GM21619 (cell line): ENCODE data around the gene OGFRL1.

Experiments used
- ATAC-seq: cut with Tn5 transposase; IDR thresholded peaks from one replicate; pipeline ENCODE4 v1.9.1; 2021; ENCODE audit not compliant: unreplicated experiment

The OGFRL1 gene

GRCh38 chr6:71333050-71333449, 44.4 kb downstream of the OGFRL1 start:
- no peak for ATAC-seq

GRCh38 chr6:71333697-71334096, 45.1 kb downstream of the OGFRL1 start:
- no peak for ATAC-seq

GRCh38 chr6:71334768-71335167, 46.2 kb downstream of the OGFRL1 start:
- peak; percentile 72 for ATAC-seq

- no peak for ATAC-seq
These were observed 46.9 kb downstream of the OGFRL1 start for GRCh38 chr6:71335544-71335943.

- no peak for ATAC-seq
These were observed 48.3 kb downstream of the OGFRL1 start for GRCh38 chr6:71336901-71337300.

- no peak for ATAC-seq
These were observed 50.1 kb downstream of the OGFRL1 start for GRCh38 chr6:71338540-71339316.

GRCh38 chr6:71342772-71343171, 54.2 kb downstream of the OGFRL1 start:
- ATAC-seq, result no peak

- ATAC-seq, result no peak
These were observed 57.1 kb downstream of the OGFRL1 start for GRCh38 chr6:71345476-71346333.

GRCh38 chr6:71346334-71346694, 57.7 kb downstream of the OGFRL1 start:
- no peak for ATAC-seq

GRCh38 chr6:71347119-71347518, 58.5 kb downstream of the OGFRL1 start:
- ATAC-seq, result no peak

GRCh38 chr6:71349395-71349794, 60.8 kb downstream of the OGFRL1 start:
- ATAC-seq, result no peak

GRCh38 chr6:71349976-71350615, 61.5 kb downstream of the OGFRL1 start:
- no peak for ATAC-seq

GRCh38 chr6:71351190-71351589, 62.6 kb downstream of the OGFRL1 start:
- no peak for ATAC-seq
